ENCODE measurements around the gene DNAJA4.

GRCh38 chr15:78237146-78237545 lies 27.2 kb upstream of the DNAJA4 start:
- TF ChIP-seq POLR2A (IDR thresholded peaks at IDR 0.05) (no peak), CTCF (IDR thresholded peaks at IDR 0.05) (no peak)
